CD4-positive, alpha-beta T cell treated with Interleukin-6 for 4 hours (primary cell): ENCODE data around the gene C14orf132.

Experiments used
- DNase-seq: peaks from one replicate; pipeline ENCODE4 v3.0.0-alpha.2; 2020; ENCODE audit warnings: mixed read lengths

C14orf132 gene

DNA sequence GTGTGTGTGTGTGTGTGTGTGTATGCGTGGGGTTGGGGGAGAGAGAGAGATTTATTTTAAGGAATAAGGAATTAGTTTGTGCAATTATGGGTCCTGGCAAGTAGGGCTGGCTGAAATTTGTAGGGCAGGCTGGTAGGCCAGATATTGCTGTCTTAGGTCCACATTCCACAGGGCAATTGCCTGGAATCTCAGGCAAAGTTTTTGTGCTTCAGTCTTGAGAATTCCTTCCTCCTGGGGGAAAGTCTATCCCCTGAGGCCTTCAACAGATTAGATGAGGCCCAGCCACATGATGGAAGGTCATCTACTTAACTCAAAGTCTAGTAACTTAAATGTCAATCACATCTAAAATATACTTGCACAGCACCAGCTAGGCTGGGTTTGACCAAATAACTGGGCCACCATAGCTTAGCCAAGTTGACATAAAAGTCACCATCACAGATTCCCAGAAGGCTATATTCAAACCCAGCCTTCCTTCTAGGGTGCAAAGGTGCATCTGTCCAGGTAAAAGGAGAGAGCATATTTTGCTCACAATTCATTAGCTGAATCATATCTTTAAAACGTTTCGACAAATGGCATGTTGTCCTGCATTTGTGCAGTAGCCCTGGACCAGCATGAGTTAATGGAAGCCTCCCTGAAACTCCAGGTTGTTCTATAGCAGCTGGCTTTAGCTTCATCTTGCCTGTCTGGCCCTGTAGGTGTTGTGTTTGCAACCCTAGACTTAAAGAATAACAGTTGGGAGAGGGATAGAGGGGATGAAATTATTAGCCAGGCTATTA lies 63.1 kb downstream of the C14orf132 start:
- no peak for DNase-seq

DNA sequence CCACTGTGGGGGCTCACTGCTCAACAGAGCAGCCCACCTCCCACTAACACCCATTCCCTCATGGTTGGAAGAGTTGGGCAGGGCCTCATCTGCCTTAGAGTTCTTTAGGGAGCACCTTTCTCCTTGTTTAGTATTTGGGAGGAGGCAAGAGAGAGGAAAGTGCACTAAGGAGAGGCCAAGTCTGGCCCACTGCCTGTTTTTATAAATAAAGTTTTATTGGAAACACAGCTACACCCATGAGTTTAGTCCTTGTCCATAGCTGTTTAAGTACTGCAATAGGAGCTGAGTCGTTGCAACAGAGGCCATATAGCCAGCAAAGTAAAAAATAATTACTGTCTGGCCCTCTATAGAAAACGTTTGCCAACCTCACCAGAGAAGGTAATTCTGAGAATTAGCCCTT lies 63.9 kb downstream of the C14orf132 start:
- no peak for DNase-seq

DNA sequence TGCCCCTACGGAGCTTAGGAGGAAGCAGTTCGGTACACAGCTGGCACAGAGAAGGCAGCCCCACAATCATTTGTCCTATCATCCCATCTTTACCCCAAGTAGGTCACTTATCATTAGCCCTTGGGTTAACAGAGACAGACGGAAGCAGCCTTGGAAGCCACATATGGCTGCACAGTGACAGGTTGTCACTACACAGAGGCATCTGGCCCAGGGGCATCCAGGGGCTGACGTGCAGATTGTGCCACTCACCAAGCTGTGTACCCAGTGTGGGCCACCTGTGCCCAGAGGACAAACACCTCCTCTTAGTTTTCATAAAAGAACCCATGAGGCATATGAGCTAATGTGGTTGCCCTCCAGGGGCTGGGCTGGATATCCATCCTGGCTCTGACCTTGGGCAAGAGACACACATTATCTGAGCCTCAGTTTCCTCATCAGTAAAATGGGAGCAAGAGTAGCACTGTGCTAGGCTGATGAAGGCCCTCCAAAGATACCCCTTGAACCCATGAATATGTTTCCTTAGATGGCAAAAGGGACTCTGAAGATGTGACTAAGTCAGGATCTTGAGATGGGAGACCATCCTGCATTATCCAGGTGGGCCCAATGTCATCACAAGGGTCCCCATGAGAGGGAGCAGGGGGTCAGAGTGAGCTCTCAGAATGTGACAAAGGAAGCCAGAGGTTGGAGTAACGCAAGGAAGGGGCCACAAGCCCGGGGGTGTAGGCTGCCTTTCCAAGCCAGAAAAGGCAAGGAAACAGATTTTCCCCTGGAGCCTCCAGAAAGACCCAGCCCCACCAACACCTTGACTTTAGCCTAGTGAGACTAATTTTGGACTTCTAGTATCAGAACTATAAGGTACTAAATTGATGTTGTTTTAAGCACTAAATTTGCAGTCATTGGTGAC lies 64.6 kb downstream of the C14orf132 start:
- no peak for DNase-seq

DNA sequence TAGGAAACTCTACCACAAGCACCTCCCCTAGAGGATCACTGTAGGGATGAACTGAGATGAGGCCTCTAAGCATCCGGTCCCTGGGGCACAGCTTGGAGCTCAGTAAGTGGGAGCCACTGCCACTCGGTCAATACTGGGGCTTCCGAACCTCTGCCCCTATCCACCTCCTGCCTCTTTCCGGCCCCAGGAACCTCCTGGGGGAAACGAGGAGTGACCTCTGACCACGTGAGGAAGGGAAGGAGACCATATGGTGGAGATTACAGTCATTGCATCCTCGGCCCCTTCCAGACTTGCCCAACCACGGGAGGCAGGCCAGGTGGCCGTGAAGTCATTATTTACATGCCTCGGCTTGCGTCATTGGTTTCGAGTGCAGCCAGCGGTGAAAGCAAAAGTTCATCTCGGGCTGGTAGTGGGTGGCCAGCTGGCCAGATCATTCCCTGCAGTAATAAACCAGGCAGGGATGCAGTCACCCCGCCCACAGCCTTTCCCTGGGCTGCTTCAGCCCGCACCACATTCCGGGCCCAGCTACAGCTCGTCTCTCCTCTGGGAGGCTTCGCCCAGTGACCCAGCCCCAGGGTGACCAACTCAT lies 65.4 kb downstream of the C14orf132 start:
- DNase-seq = no peak

DNA sequence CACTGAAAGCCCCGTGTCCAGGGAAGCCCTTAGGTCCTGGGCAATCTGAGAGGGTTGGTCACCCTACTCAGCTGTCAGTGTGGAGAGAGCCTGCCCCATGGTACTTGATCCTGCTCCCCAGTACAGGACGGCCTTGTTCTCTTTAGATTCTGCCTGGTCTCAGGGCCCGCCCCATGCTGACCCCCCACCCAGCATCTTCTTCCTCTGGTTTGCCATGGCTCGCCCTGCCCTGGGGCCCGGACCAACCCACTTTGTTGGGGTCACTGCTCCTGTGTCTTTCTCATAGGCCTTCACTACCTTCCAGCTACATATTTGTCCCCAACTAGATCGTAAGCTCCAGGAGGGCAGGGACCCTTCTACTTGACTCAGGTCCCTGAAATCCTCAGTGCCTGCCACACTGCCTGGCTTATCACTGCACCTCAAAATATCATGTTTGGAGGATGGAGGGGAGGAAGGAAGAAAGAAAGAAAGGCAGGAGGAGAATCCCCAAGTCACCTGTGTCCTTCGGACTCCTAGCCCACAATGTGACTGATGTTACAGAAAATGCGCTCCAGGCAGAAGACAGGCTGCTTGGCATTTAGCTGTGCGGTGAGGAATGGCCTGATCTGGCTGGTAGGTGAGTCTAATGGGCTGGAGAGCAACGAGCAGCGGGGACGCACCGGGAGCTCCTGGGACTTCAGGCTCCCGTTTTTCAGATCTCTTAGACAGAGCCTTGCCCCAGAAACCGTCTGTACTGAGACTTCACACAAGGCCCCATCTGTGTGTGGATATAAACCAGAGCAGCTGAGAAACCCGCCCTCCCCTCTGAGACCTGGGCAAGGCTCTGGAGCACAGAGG lies 66.1 kb downstream of the C14orf132 start:
- no peak for DNase-seq

DNA sequence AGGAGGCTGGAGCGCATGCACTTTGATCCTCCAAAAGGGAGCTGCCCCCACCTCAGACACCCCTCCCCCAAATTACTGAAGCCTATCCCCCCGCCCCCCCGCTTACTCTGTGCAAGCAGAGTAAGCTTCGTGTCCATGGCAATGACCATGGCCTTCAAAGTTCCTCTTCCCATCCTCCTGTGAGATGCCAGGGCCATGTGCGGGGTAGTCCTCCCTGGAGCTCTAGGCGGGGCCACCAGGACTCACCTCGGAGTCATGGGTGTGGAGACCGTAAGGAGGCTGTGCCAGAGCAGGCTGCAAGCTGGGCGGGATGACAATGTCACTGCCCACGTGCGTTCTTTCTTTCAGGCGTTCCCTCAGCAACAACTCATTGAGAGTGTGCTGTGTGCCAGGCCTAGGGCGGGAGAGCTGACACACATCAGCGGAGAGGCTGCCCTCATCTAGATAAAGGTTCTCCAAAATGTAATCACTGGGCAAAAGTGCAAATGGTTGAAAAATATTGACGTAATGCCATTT lies 66.8 kb downstream of the C14orf132 start:
- DNase-seq = no peak

DNA sequence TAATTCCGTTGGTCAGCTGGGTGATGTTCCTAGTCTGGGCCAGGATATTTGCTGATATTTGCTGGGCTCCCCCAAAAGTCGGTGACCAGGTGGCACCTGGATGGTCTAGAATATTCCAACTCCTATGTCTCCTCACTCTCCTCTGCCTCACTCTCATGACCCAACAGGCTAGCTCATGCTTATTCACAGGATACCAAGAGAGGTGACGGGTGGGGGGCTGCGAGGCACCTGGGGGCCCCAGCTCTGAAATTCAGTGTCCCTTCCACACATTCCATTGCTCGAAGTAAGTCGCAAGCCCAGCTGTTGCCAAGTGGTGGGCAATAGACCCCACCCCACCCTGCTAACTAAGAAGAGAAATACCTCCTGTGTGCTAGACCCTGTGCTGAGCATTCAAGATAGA lies 67.7 kb downstream of the C14orf132 start:
- no peak for DNase-seq

DNA sequence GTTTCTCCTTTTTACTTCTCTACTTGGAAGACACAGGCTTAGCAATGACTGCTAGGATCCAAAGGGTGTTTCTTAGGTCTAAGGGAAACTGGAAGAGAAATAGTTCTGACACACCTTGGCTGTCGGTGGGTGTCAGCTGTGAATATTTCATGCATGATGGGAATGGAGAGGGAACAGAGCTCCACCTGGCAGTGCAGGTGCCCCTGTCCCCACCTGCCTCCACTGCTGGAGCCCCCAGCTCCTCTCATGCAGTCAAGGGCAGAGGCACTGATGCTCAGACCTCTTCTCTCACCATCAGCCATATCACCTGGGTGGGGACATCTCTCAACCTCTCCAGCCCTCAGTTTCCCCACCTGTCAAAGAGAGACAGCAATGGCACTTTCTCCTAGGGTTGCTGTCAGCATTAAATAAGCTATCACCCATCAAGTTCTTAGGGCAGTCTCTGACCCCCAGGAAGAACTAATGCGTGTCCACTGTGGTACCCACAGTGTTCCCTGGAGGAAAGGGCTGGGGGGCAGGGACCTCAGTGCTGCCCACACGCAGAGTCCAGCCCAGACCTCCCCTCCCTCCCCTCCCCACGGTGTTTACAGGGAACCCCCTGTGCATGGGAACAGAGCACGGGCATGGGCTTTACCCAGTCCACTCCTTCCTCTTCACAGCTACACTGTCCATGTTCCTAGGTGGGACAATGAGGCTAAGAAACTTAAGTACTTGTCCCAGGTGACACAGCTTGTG lies 69.1 kb downstream of the C14orf132 start:
- DNase-seq = no peak

DNA sequence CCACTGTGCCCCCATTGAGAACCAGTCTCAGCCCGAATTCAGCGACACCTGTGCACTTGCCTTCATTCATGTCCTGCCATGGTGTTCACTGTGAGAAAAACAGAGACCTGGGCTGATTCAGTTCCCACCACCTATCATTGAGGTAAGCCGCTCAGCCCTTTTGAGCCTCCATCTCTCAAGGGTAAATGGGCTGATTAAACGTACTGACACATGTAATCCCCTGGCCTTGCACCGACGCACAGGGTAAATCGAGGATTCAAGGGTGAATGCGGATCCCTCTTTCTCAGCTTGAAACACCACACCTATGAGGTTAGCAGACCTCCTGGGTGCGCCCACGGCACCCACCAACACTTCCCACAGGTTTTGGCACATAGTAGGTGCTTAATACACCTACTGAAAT lies 69.7 kb downstream of the C14orf132 start:
- DNase-seq = no peak

DNA sequence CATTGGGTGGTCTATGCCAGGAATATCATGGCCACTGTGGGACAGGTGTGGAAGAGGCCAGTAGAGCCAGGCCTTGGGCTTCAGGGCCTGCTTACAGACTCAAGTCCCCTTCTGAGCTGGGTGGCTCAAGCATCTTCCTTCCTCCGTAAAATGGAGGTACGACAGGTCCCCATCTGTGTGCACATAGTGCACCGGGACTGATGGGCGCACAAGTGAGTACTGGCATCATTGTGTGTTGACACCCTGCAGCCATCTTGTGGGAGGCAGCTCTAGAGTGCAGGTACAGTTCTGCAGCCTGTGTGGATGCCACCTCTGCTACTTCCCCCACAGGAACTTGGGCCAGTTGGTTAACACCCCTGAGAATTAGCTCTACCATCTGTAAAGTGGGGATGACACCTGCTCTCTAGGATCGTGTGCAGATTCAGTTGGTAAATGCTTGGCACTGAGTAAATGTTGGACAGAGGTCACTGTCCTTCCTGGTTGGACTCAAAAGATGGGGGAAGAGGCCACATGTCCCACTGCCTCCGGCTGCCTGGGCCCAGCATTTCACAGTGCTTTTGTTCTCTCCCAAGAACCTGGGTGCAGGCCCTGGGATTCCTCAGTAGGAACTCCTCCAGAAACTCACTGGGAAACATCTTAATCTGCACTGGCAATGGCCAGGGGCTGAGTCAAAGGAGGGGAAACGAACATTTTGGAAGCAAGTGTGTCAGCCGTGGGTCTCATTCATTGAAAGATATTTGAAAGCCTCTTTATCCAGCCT lies 70.6 kb downstream of the C14orf132 start:
- DNase-seq = no peak

DNA sequence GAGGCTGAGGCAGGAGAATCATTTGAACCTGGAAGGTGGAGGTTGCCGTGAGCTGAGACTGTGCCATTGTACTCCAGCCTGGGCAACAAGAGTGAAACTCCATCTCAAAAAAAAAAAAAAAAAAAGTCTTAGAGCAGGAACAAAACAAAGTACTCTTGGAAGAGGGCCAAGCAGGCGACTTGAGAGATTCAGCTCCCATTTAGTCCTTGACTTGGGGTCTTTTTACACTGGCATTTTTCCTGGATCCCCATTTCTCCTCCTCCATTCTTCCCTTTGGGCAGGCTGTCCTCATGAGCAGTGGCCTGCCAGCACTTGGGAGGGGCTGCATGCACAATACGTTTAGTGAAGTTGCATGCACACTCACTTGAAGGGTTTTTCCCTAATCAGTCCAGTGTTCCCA lies 72.9 kb downstream of the C14orf132 start:
- no peak for DNase-seq

DNA sequence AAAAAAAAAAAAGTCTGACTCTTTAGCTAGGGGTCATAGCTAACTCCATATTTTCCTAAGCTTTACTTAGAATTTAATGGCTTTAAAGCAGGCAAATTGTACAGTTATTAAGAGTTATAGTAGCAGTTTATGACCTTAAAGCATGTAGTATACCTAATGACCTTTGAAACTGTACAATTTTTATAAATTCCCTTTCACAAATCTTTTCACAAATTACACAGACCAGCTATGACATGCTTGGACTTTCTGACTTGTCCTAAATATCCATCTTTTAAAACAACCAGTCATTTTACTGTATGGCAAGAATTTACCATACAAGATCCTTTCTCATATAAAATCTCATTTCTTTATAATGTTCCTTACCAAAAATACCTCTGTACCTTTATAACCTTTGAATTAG lies 74.8 kb downstream of the C14orf132 start:
- no peak for DNase-seq

DNA sequence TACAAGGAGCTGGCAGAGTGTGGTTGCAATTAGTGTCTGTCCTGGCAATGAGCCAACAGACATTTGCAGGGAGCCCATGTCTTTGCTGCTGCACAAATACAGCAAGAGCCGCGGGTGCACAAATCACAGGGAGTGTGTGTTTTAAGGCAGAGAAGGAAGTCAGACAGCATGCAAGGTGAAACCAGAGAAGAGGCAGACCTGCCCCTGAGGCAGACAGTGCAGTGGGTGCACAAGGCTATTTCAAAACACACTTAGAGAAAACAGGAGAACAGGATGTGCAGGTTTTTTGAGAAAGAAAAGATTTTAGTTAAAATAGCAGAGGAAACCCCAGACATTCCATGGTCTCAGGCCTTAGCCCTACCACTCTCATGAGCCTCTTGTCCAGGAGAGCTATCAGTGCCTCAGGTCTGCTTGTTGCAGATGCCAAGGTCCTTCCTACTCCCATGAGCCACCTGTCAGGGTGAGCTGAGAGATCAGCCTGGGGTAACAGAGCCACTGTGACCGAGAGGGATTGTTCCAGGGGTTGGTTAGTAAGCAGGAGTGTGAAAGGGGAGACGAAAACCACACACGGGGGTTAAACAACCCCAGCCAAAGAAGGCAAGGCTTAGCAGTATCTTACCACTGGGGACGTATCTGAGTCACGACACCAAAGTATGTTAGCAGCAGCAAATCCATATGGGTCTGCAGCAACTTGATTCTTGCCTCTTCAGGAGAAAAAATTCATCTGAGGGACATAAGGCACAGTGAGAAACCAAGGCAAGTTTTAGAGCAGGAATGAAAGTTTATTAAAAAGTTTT lies 78.1 kb downstream of the C14orf132 start:
- peak; percentile 50 for DNase-seq

DNA sequence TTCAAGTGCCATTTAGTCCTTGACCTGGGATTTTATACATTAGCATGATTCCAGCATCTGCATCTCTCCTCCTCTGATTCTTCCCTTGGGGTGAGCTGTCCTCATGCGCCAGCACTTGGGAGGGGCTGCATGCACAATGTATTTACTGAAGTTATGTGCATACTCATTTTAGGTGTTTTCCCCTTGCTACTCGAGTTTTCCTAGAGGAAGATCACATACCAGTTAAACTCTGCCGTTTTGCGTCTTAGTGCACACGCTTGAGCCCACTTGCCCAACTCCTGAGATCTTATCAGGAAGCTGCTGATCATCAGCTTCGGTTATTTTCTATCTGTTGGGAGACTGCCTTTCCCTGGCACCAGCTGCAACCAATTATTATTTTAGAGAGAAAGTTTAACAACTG lies 78.8 kb downstream of the C14orf132 start:
- DNase-seq = no peak

DNA sequence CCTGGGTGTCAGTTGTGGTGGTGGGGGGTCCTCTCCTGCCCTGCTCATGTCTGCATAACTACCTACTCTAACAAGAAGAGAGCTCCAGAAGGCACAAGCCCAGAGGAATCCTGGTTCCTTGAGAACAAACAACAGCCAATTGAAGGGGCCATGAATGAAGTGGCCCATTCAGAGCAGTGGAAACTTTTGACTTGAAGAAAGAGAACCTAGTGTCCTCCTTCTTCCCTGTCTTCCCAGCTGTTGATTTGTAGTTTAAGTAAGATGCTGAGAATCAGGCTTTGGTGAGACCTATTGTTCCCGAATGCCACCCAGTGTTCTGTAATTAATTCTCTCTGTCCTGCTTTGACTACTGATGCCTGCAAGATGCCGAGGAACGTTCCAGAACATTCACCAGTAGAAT lies 79.2 kb downstream of the C14orf132 start:
- no peak for DNase-seq

DNA sequence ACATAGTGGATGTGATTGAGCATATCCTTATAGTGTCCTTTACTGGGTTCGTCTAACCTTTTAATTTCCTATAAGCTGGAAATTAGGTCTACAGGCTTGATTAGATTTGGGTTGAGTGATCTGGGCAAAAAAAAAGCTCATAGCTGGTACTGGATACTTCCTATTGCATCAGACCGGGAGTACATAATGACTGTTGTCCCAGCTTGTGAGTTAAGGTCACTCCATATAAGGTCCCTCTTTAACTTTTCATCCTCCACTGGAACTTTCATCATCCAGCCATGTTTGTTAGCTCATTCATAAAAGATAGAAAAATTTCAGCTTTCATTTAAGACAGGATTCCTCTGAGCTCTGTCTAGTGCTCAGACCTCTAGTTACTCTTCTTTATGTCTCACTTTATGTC lies 80.8 kb downstream of the C14orf132 start:
- no peak for DNase-seq

DNA sequence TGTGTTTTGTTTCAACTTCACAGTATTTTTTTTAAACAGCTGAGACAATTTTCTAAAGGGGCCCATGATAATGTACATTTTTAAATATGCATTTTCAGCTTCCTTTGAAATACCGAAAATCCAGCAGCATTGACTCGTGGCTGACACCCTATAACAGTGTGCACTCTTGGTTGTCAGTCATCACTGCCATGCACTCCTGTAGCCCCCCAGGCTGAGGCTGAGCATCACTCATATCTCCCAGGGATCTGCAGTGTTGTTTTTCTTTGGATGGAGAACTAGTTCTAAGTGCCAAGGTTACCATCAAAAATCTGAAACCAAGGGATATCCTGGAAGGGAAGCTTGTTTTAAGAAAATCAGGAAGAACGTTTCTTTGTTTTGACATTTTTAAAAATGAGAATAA lies 81.2 kb downstream of the C14orf132 start:
- no peak for DNase-seq

DNA sequence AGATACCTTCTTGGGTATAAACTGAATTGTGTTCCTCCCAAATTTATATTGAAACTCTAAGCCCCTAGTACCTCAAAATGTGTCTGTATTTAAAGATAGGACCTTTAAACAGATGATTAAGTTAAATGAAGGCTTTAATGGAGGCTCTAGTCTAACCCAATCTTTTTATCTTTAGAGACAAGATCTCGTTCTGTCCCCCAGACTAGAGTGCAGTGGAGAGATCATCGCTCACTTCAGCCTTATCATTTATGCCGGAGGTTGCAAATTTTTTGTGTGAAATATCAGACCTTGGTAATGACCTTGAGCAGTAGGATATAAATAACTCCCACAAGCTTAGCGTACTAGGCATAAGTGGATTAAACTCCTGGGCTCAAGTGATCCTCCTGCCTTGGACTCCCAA lies 81.8 kb downstream of the C14orf132 start:
- no peak for DNase-seq

DNA sequence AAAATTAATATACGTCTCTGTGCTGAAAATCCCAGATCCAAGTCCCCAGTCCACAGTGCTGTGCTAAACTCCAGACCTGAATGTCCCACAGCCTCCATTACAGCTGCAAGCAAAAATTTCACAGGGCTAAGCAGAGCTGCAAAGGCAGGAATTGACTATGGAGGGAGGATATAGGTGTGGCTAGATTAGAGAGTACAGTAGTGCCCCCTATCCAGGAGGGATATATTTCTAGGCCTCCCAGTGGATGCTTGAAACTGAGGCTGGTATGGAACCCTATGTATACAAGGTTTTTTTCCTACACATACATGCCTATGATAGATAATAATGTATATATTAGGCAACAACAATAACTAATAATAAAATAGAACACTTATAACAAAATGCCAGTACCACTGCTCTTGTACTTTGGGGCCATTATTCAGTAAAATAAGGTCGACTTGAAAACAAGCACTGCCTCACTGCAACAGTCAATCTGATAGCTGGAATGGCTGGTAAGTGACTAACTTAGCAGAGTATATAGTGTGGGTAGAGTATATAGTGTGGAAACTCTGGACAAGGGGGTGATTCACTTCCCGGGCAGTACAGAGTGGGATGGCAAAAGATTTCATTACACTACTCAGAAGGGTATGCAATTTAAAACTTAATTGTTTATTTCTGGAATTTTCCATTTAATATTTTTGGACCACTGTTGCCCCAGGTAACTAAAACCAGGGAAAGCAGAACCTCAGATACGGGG lies 82.7 kb downstream of the C14orf132 start:
- no peak for DNase-seq

DNA sequence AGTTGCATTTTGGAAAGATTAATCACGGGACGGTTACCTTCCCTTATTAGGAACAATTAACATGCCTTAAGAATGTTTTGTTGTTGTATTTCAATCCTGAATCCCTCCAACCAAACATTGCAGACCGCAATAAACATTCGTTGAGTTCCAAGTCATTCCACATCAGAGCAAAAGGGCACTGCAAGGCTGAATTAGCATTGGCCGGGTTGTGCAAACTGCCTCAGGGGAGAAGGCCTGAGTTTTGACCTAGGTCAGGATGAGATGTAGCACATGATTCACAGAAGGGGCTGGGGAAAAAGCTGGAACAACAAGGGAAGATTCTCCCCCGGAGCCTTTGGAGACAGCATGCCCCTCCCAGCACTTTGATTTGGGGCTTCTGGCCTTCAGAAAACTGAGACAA lies 83.3 kb downstream of the C14orf132 start:
- no peak for DNase-seq
